Measurements from ENCODE around the gene NR2F1. TPM values are rescaled to one million over a fixed set of nuclear protein-coding genes. Genes with fewer than 3 reads are reported as not detected.

The NR2F1 gene
- total RNA-seq, 2 experiments from 2014 or later: not detected

- intact Hi-C loops (cut with DNase I, micrococcal nuclease): loop anchor here in 1 of 2 experiments (10.0 kb wide), 1 partner anchor 988 kb away; the partner anchor contains the start of genes KIAA0825 and SLF1
Measured at GRCh38 chr5:93626801-93627200, 43.8 kb downstream of the NR2F1 start.

GRCh38 chr5:93632327-93632726, 49.3 kb downstream of the NR2F1 start:
- no peaks in the 10 kb centered on the region for H3K27me3 Mint-ChIP-seq
- ATAC-seq: no peak
- no peak overlapping the region for H3K27ac Mint-ChIP-seq
- no peaks in the 10 kb centered on the region for H3K4me1 Mint-ChIP-seq
- peaks cover 1% of the 10 kb centered on the region for H3K36me3 Mint-ChIP-seq (ENCODE audit: low read depth)
- H3K9me3 Mint-ChIP-seq (ENCODE audit: low read depth): no peaks in the 10 kb centered on the region
- H3K4me3 Mint-ChIP-seq: no peak overlapping the region
- POLR2A ChIA-PET: no interaction called here
- DNase-seq: no peak
- CTCF ChIA-PET: no interaction called here
- intact Hi-C loops (cut with DNase I, micrococcal nuclease): no loop called here

More at GRCh38 chr5:93626801-93627200, 43.8 kb downstream of the NR2F1 start:
- no peaks in the 10 kb centered on the region for H3K9me3 Mint-ChIP-seq (ENCODE audit: low read depth)
- ATAC-seq (no peak), DNase-seq (no peak)
- peaks cover 14% of the 10 kb centered on the region for H3K4me1 Mint-ChIP-seq
- CTCF ChIA-PET: no interaction called here
- POLR2A ChIA-PET: no interaction called here
- H3K27me3 Mint-ChIP-seq: peaks cover 5% of the 10 kb centered on the region
- no peak overlapping the region for H3K27ac Mint-ChIP-seq
- H3K36me3 Mint-ChIP-seq (ENCODE audit: low read depth): peaks cover 1% of the 10 kb centered on the region
- no peak overlapping the region for H3K4me3 Mint-ChIP-seq

- H3K9me3 Mint-ChIP-seq (ENCODE audit: low read depth): no peaks in the 10 kb centered on the region
- no peaks in the 10 kb centered on the region for H3K4me1 Mint-ChIP-seq
- POLR2A ChIA-PET: no interaction called here
- ATAC-seq: no peak
- H3K36me3 Mint-ChIP-seq (ENCODE audit: low read depth): no peaks in the 10 kb centered on the region
- H3K4me3 Mint-ChIP-seq: no peak overlapping the region
- H3K27me3 Mint-ChIP-seq: no peaks in the 10 kb centered on the region
- CTCF ChIA-PET: no interaction called here
- DNase-seq: no peak
- intact Hi-C loops (cut with DNase I, micrococcal nuclease): no loop called here
- no peak overlapping the region for H3K27ac Mint-ChIP-seq
Measured at GRCh38 chr5:93635991-93636390, 53.0 kb downstream of the NR2F1 start.

GRCh38 chr5:93636837-93637236, 53.8 kb downstream of the NR2F1 start:
- no peaks in the 10 kb centered on the region for H3K4me1 Mint-ChIP-seq
- ChIA-PET POLR2A (no interaction called here), CTCF (no interaction called here)
- H3K36me3 Mint-ChIP-seq (ENCODE audit: low read depth): no peaks in the 10 kb centered on the region
- intact Hi-C loops (cut with DNase I, micrococcal nuclease): no loop called here
- no peaks in the 10 kb centered on the region for H3K27me3 Mint-ChIP-seq
- no peak overlapping the region for H3K4me3 Mint-ChIP-seq
- H3K9me3 Mint-ChIP-seq (ENCODE audit: low read depth): no peaks in the 10 kb centered on the region
- no peak for DNase-seq
- ATAC-seq: no peak
- no peak overlapping the region for H3K27ac Mint-ChIP-seq

- ATAC-seq (no peak), DNase-seq (no peak)
- H3K4me1 Mint-ChIP-seq: no peaks in the 10 kb centered on the region
- H3K36me3 Mint-ChIP-seq (ENCODE audit: low read depth): no peaks in the 10 kb centered on the region
- H3K9me3 Mint-ChIP-seq (ENCODE audit: low read depth): no peaks in the 10 kb centered on the region
- no peak overlapping the region for H3K27ac Mint-ChIP-seq
- H3K4me3 Mint-ChIP-seq: no peak overlapping the region
- CTCF ChIA-PET: no interaction called here
- intact Hi-C loops (cut with DNase I, micrococcal nuclease): no loop called here
- no peaks in the 10 kb centered on the region for H3K27me3 Mint-ChIP-seq
- POLR2A ChIA-PET: no interaction called here
Measured at GRCh38 chr5:93637697-93638096, 54.7 kb downstream of the NR2F1 start.

GRCh38 chr5:93642526-93642925, 59.5 kb downstream of the NR2F1 start:
- Mint-ChIP-seq H3K4me1 (no peaks in the 10 kb centered on the region), H3K27ac (no peak overlapping the region), H3K9me3 (ENCODE audit: low read depth) (no peaks in the 10 kb centered on the region), H3K4me3 (no peak overlapping the region), H3K36me3 (ENCODE audit: low read depth) (no peaks in the 10 kb centered on the region), H3K27me3 (no peaks in the 10 kb centered on the region)
- no peak for DNase-seq
- POLR2A ChIA-PET: no interaction called here
- intact Hi-C loops (cut with DNase I, micrococcal nuclease): no loop called here
- ATAC-seq: no peak
- CTCF ChIA-PET: no interaction called here

Other genes starting within 250 kb of the NR2F1 start
- gene NR2F1-AS1, start 2.0 kb upstream of the NR2F1 start, total RNA-seq: not detected
- gene POU5F2, start 158.4 kb downstream of the NR2F1 start, total RNA-seq: under 1 TPM; 0.40 to 0.43 TPM

All from activated CD4-positive, alpha-beta T cell treated with anti-CD3 and anti-CD28 coated beads for 36 hours (primary cell).